K562 (cell line): ENCODE data around the gene MEDAG. TPM values are rescaled to one million over a fixed set of nuclear protein-coding genes. Genes with fewer than 3 reads are reported as not detected.

Experiments used
- ATAC-seq: fragments of 200-7000 bp; cut with Tn5 transposase; 3 replicates; pipeline ENCODE4 v1.9.1; 2020; ENCODE audit warnings: moderate library complexity
- BruUV-seq: library from RNA; stranded (reverse); fragments of 400-500 nt; replicated peaks from 2 replicates; lab custom pipeline; 2021; lab: Mats Ljungman, UMichigan
- CTCF ChIA-PET: fragments of 300-600 bp; formaldehyde crosslinking; extraction: SDS; loops from one replicate; lab custom pipeline; 2021; ENCODE audit warnings: low intra/inter-chr PET ratio; lab: Yijun Ruan, JAX
- POLR2A ChIA-PET: fragments of 300-600, 350-650 bp; sonication (Branson Sonifier 250); formaldehyde crosslinking; extraction: SDS; loops from one replicate; lab custom pipeline; 2021; ENCODE audit warnings: antibody characterized with exemption, inconsistent platforms; lab: Yijun Ruan, JAX
- DNase-seq, 4 experiments: peaks; one replicate each; pipeline versions ENCODE4 v3.0.0 to v3.0.0-alpha.2; 2011 to 2018; ENCODE audit warnings: low spot score in 3 of 4, mixed read lengths in 3 of 4; ENCODE audit errors: extremely low read depth in 1 of 4
- FAIRE-seq: peaks from 2 replicates; lab custom pipeline; 2011; peaks lifted over from hg19 to GRCh38; lab: Jason Lieb, UNC
- H2AFZ ChIP-seq: 2 replicates; pipeline ENCODE4 v1.6.0; 2011; ENCODE audit warnings: low read depth, low read length, control low read depth, inconsistent platforms
- H3K27ac ChIP-seq: fragments of 200-600 bp; 3 replicates; pipeline ENCODE4 v1.8.0; 2011; ENCODE audit warnings: low read depth, mild to moderate bottlenecking, control low read depth, inconsistent platforms, low read length, moderate library complexity, mixed read lengths; ENCODE audit errors: extremely low read depth
- H3K27me3 ChIP-seq, 2 experiments: fragments of 300-600 bp in 1 of 2; 2 replicates in 1 of 2; 3 replicates in 1 of 2; pipeline versions ENCODE4 v1.6.0 to v1.8.0; 2011; ENCODE audit warnings: inconsistent platforms in 2 of 2, low read length in 2 of 2, mild to moderate bottlenecking in 1 of 2, mixed read lengths in 1 of 2, moderate library complexity in 1 of 2; ENCODE audit not compliant: control insufficient read depth in 2 of 2, insufficient read depth in 2 of 2
- H3K36me3 ChIP-seq: fragments of 300-600 bp; 3 replicates; pipeline ENCODE4 v1.8.0; 2011; ENCODE audit warnings: mild to moderate bottlenecking, low read length, inconsistent platforms; ENCODE audit not compliant: control insufficient read depth, insufficient read depth
- H3K4me1 ChIP-seq, 2 experiments: fragments of 200-600 bp in 1 of 2; replicated peaks in 1 of 2; 2 replicates in 1 of 2; 3 replicates in 1 of 2; pipeline versions ENCODE4 v1.5.1 to v1.8.0; 2011; ENCODE audit warnings: inconsistent platforms in 2 of 2, low read length in 2 of 2, mild to moderate bottlenecking in 1 of 2, mixed read lengths in 1 of 2, moderate library complexity in 1 of 2; ENCODE audit not compliant: control insufficient read depth in 2 of 2, insufficient read depth in 2 of 2
- H3K4me2 ChIP-seq: 2 replicates; pipeline ENCODE4 v1.6.1; 2011; ENCODE audit warnings: low read length, control low read depth, inconsistent platforms, mixed read lengths; ENCODE audit not compliant: insufficient read depth
- H3K4me3 ChIP-seq: fragments of 200-600 bp; sonication (generic), shearing (Covaris generic); 2 replicates; pipeline ENCODE4 v1.5.1; 2016; ENCODE audit warnings: control low read depth, inconsistent platforms
- H3K79me2 ChIP-seq: fragments of 200-600 bp; 3 replicates; pipeline ENCODE4 v1.8.0; 2011; ENCODE audit warnings: low read length, inconsistent platforms; ENCODE audit not compliant: control insufficient read depth, insufficient read depth
- H3K9ac ChIP-seq, 2 experiments: 2 replicates each; pipeline versions ENCODE4 v1.6.0 to v1.6.1; 2011; ENCODE audit warnings: low read depth in 2 of 2, low read length in 2 of 2, control low read depth in 1 of 2, inconsistent platforms in 1 of 2, mild to moderate bottlenecking in 1 of 2, mixed read lengths in 1 of 2; ENCODE audit not compliant: insufficient read depth in 1 of 2
- H3K9me1 ChIP-seq: one replicate; pipeline ENCODE4 v1.6.0; 2011; ENCODE audit warnings: inconsistent platforms, mild to moderate bottlenecking, low read length, moderate library complexity; ENCODE audit not compliant: control insufficient read depth, insufficient read depth
- H3K9me3 ChIP-seq: replicated peaks from 2 replicates; pipeline ENCODE4 v1.5.1; 2011; ENCODE audit warnings: low read depth, low read length, inconsistent platforms; ENCODE audit not compliant: control insufficient read depth, insufficient read depth
- H4K20me1 ChIP-seq: replicated peaks from 2 replicates; pipeline ENCODE4 v1.6.1; 2011; ENCODE audit warnings: low read length, inconsistent platforms, mixed read lengths; ENCODE audit not compliant: control insufficient read depth, insufficient read depth
- FOSL1 ChIP-seq: fragments of 200-800 bp; sonication (Bioruptor generic); conservative IDR thresholded peaks from 2 replicates; pipeline ENCODE4 v1.6.1; 2016; ENCODE audit warnings: missing genetic modification characterization, missing compliant biosample characterization
- PHTF2 ChIP-seq: fragments of 250-450 bp; sonication (Bioruptor Pico); IDR thresholded peaks from 2 replicates; pipeline ENCODE4 v1.5.0; 2021; ENCODE audit warnings: mild to moderate bottlenecking
- PRDM10 ChIP-seq: fragments of 450-650 bp; IDR thresholded peaks from 2 replicates; pipeline ENCODE4 v1.6.1; 2018; ENCODE audit not compliant: partially characterized antibody
- RUNX1 ChIP-seq: sonication (generic); IDR thresholded peaks from 2 replicates; pipeline ENCODE4 v1.6.1; 2016; ENCODE audit warnings: antibody characterized with exemption, low read depth
- SNRNP70 ChIP-seq: fragments of 200-400 bp; formaldehyde crosslinking; optimal IDR thresholded peaks from 2 replicates; pipeline ENCODE3; 2017; ENCODE audit warnings: low read depth, low read length
- SRSF9 ChIP-seq: fragments of 200-400 bp; formaldehyde crosslinking; IDR thresholded peaks from 2 replicates; pipeline ENCODE4 v1.6.1; 2017; ENCODE audit warnings: low read depth, low read length, borderline replicate concordance
- TEAD4 ChIP-seq, 2 experiments: sonication (generic) in 1 of 2; formaldehyde crosslinking in 1 of 2; IDR thresholded peaks; 2 replicates each; pipeline versions ENCODE4 v1.6.1 to v1.8.0; 2012 to 2022; ENCODE audit warnings: borderline replicate concordance in 1 of 2, inconsistent platforms in 1 of 2, low read length in 1 of 2, mild to moderate bottlenecking in 1 of 2, missing genetic modification reagents in 1 of 2
- TGIF2 ChIP-seq: sonication (generic); formaldehyde crosslinking; IDR thresholded peaks from 2 replicates; pipeline ENCODE4 v1.8.1; 2022; ENCODE audit warnings: mild to moderate bottlenecking, missing genetic modification reagents, moderate library complexity
- ZBTB12 ChIP-seq: fragments of 250-450 bp; sonication (Bioruptor Pico); IDR thresholded peaks from 2 replicates; pipeline ENCODE4 v1.4.0; 2020
- ZNF212 ChIP-seq: fragments of 450-650 bp; formaldehyde crosslinking; IDR thresholded peaks from 2 replicates; pipeline ENCODE4 v1.4.0; 2020; ENCODE audit warnings: mild to moderate bottlenecking
- ZNF609 ChIP-seq: sonication (generic); formaldehyde crosslinking; IDR thresholded peaks from 2 replicates; pipeline ENCODE4 v1.8.1; 2023; ENCODE audit warnings: missing genetic modification reagents, mild to moderate bottlenecking, borderline replicate concordance
- ZNF77 ChIP-seq: fragments of 250-450 bp; sonication (Bioruptor Pico); IDR thresholded peaks from 2 replicates; pipeline ENCODE4 v1.5.0; 2020
- in situ Hi-C: fragments of 300-500 bp; cut with MboI; formaldehyde crosslinking; loops from 4 replicates; pipeline ENCODE4 v1.15.0; 2018; ENCODE audit warnings: inconsistent platforms, mixed read lengths
- intact Hi-C: fragments of 100-400 bp; cut with micrococcal nuclease; formaldehyde crosslinking; loops from 2 replicates; pipeline ENCODE4 v1.14.2; 2022
- polyA plus RNA-seq, 8 experiments: library from polyadenylated mRNA; depleted of rRNA in 4 of 8; stranded (reverse) in 5 of 8; unstranded in 3 of 8; fragments of >200 nt; fragmentation: Nextera tagmentation in 2 of 8; fragmentation: Illumina TruSeq in 1 of 8; extraction: Ambion mirVana in 2 of 8; extraction: Trizol in 1 of 8; gene quantifications; 2 replicates each; pipeline versions ENCODE4 v1.2.1 to v1.2.3, GENCODE V29; 2011 to 2014; ENCODE audit warnings: inconsistent platforms in 1 of 8, missing spikeins in 1 of 8
- total RNA-seq, 7 experiments: library from RNA; depleted of rRNA in 6 of 7; stranded (reverse); fragments of >200 nt in 6 of 7; fragmentation: Illumina TruSeq in 2 of 7; extraction: Trizol in 2 of 7; gene quantifications; 2 replicates each; pipeline versions ENCODE4 v1.2.1 to v1.2.3, GENCODE V29; 2011 to 2021; ENCODE audit warnings: low replicate concordance in 1 of 7

MEDAG gene
- total and polyA plus RNA-seq, 9 of the 15 experiments (the other 6 are each of a cell fraction or from before 2014, with no cell fraction given), result not detected

- in situ Hi-C loops (no loop called here), intact Hi-C loops (no loop called here)
- Histone ChIP-seq H3K27me3 (no peaks in the 10 kb centered on the region; a peak in 1 of 5 replicates), H3K4me2 (no peak overlapping the region), H3K36me3 (no peaks in the 10 kb centered on the region), H3K9me3 (no peaks in the 10 kb centered on the region), H3K27ac (no peak overlapping the region), H3K4me3 (no peak overlapping the region), H3K79me2 (no peaks in the 10 kb centered on the region), H3K9me1 (no peaks in the 10 kb centered on the region), H4K20me1 (no peaks in the 10 kb centered on the region), H3K4me1 (no peaks in the 10 kb centered on the region), H3K9ac (no peak overlapping the region), H2AFZ (no peak overlapping the region)
- FAIRE-seq (no peak), DNase-seq (no peak), ATAC-seq (no peak)
- POLR2A ChIA-PET, result no interaction called here
- CTCF ChIA-PET, result no interaction called here
- no TSS peak for BruUV-seq
- TF ChIP-seq PHTF2 (CRISPR knock-in tag) (no peak), PRDM10 (no peak), SNRNP70 (no peak), RUNX1 (no peak), ZNF77 (CRISPR knock-in tag) (no peak), SRSF9 (no peak), TEAD4 (IDR thresholded peaks at IDR 0.05; ENCODE audit: low read length) (no peak), TEAD4 (CRISPR knock-in tag; IDR thresholded peaks at IDR 0.05; ENCODE audit: borderline replicate concordance) (no peak), FOSL1 (tag) (no peak), ZBTB12 (CRISPR knock-in tag) (no peak), TGIF2 (CRISPR knock-in tag) (no peak), ZNF609 (CRISPR knock-in tag) (no peak), ZNF212 (CRISPR knock-in tag) (no peak)
Measured at GRCh38 chr13:30898070-30898469, 8.0 kb upstream of the MEDAG start.
